ENCODE measurements around the gene B3GNT2. TPM values are rescaled to one million over a fixed set of nuclear protein-coding genes. Genes with fewer than 3 reads are reported as not detected.
A peak's percentile ranks its signal among the peaks of the same experiment; 100 is the strongest.

B3GNT2 gene
- total and polyA plus RNA-seq, 2 experiments from 2014 or later, result 8.9 to 15.9 TPM

DNA sequence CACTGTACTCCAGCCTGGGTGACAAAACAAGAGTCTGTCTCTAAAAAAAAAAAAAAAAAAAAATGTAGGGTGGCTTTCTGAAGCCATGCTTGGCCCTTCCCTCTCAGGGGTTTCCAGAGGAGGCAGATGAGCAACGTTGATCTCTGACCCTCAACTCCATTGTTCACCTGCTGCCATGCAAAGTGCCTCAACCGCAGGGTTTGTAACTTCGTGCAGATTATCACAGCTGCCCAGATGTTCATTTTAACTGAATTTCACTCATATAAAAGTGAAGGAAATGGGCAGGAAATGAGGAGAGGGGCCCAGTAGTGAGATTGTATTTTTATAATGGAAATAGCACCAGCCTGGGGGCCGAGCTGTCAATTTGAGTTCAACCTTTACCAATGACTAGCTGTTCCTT, 14.9 kb upstream of the B3GNT2 start:
- Histone ChIP-seq H3K36me3 (no peaks in the 10 kb centered on the region), H3K27me3 (no peaks in the 10 kb centered on the region), H3K9me3 (ENCODE audit: low read depth) (no peaks in the 10 kb centered on the region), H3K27ac (no peak overlapping the region), H3K4me1 (ENCODE audit: low read depth) (peaks cover 12% of the 10 kb centered on the region), H3K4me3 (no peak overlapping the region)
- TF ChIP-seq, protein P1, sequence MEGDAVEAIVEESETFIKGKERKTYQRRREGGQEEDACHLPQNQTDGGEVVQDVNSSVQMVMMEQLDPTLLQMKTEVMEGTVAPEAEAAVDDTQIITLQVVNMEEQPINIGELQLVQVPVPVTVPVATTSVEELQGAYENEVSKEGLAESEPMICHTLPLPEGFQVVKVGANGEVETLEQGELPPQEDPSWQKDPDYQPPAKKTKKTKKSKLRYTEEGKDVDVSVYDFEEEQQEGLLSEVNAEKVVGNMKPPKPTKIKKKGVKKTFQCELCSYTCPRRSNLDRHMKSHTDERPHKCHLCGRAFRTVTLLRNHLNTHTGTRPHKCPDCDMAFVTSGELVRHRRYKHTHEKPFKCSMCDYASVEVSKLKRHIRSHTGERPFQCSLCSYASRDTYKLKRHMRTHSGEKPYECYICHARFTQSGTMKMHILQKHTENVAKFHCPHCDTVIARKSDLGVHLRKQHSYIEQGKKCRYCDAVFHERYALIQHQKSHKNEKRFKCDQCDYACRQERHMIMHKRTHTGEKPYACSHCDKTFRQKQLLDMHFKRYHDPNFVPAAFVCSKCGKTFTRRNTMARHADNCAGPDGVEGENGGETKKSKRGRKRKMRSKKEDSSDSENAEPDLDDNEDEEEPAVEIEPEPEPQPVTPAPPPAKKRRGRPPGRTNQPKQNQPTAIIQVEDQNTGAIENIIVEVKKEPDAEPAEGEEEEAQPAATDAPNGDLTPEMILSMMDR (IDR thresholded peaks at IDR 0.05; ENCODE audit: low read depth, low read length), result no peak
- DNase-seq (ENCODE audit: low read depth in 1 of 2, low spot score in 1 of 2), result no peak

DNA sequence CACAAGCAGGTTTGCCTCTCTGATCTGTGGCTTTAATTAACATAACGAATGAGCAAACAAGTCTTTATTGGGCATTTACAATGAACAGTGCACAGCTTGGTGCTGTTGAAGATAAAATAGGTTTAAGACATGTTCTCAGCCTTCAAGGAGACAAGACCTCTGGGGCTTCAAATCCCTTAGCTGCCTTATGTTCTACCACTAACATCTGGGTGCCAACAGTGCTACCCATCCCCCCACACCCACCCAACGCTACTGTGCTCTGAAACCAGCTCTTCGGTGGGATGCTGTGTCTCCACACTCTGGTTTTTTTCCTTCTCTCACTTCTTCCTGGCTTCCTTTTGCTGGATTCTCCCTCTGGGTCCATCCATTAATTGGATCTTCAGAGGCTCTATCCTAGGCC, 14.1 kb upstream of the B3GNT2 start:
- DNase-seq (ENCODE audit: low read depth in 1 of 2, low spot score in 1 of 2), result no peak
- Histone ChIP-seq H3K9me3 (ENCODE audit: low read depth) (no peaks in the 10 kb centered on the region), H3K4me3 (no peak overlapping the region), H3K4me1 (ENCODE audit: low read depth) (peaks cover 9% of the 10 kb centered on the region), H3K27me3 (no peaks in the 10 kb centered on the region), H3K27ac (no peak overlapping the region), H3K36me3 (no peaks in the 10 kb centered on the region)
- TF ChIP-seq, protein P1 (IDR thresholded peaks at IDR 0.05; ENCODE audit: low read depth, low read length), result no peak

DNA sequence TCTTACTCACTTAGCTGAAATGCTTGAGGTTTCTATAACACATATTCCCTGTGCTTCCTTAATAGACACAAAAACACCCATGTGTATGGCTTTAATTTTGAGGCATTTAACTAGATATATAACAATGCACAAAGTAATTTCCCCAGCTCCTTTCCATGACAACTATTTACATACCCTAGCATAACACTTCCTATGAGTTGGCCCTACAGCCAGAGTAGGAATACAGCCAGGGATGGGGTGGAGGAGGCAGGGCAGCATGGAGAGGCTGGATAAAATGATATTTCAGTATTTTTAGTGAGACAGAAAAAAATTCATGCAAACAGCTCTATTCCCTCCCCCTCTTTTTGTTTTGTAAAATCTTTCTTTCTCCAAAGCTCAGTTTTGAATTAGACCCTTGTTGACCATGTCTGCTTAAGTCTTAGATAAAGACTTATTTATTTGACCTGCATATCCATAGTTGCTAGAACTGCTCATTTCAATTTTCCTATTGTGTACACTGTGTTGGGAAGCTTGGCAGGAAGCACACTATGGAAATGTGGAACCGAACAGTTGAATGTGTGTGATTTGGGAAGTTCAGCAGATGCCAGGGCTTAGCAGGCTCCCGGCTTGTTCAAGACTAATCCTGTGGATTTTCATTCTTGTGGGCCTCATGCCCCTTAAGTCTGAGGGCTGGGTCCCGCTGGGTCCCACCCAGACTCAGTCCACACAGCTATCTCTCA, 11.2 kb upstream of the B3GNT2 start:
- Histone ChIP-seq H3K27ac (no peak overlapping the region), H3K4me1 (ENCODE audit: low read depth) (no peaks in the 10 kb centered on the region), H3K9me3 (ENCODE audit: low read depth) (no peaks in the 10 kb centered on the region), H3K4me3 (no peak overlapping the region), H3K36me3 (no peaks in the 10 kb centered on the region), H3K27me3 (no peaks in the 10 kb centered on the region)
- no peak for DNase-seq (ENCODE audit: low read depth in 1 of 2, low spot score in 1 of 2)
- TF ChIP-seq, protein P1 (IDR thresholded peaks at IDR 0.05; ENCODE audit: low read depth, low read length), result no peak

DNA sequence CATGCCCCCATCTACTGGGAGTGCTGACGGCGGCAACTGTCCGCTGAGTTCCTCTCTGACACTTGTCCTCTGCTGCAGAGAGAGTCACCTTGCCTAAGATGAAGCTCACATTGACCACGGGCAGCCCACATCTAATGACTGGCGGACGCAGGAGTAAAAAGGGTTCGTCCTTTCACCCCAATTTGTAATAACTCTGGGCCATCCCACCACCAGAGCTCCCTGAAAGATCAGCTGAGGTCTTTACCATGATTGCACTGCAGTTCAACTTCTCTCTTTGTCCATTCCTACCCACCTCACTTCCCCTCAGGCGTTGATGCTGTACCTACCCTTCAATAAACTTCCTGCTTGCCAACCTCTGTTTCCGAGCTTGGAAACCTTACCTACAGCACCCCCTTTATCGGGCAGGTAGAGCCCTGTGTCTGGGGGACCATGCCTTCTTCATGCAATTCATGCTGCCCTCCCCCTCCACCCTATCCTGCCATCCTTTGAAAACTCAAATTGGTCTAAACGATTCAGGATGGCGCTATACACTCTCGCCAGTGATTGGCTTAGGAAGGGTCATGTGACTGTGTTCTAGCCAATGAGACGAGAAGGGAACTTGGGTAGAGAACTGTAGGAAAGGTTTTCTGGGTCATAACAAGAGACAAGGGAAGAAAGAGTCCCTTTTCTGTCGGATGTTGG, 10.3 kb upstream of the B3GNT2 start:
- TF ChIP-seq, protein P1 (IDR thresholded peaks at IDR 0.05; ENCODE audit: low read depth, low read length), result no peak
- H3K4me1 ChIP-seq (ENCODE audit: low read depth), result no peaks in the 10 kb centered on the region
- no peaks in the 10 kb centered on the region for H3K27me3 ChIP-seq
- no peaks in the 10 kb centered on the region for H3K9me3 ChIP-seq (ENCODE audit: low read depth)
- H3K36me3 ChIP-seq, result no peaks in the 10 kb centered on the region
- no peak for DNase-seq (ENCODE audit: low read depth in 1 of 2, low spot score in 1 of 2)
- no peak overlapping the region for H3K4me3 ChIP-seq
- H3K27ac ChIP-seq, result no peak overlapping the region

DNA sequence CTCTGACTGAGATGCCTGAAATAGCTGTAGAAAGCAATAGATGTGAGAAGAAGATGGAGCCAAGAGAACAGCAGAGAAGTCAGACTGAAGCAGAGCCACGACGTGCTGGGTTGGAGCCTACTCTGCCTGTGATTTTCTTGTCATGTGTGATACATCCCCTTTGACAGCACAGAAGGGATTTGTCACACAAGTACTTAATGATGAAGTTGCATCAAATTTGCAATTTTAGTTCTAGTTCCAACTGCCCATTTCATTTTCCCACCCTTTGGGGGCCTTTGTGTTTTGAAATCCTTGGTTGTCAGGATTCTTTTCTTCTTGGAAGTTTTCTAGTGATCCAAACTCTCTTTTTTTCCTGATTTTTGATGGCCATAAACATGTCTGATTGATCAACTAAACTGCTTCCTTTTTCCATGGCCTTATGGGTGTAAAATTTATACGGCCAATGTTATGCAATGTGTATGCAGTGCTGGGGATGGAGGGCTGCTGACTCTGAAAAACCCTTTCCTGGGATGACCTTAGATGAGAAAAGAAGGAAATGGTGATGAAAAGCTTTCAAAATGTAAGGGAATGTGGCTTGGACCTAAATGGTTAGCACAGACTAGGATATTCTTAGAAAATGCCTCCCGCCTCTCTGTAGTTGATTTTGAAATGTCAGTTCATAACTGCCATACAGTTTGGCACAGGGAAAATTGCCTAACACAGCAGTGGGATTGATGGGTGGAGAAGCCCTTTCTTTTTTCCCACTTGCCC, 9.6 kb upstream of the B3GNT2 start:
- Histone ChIP-seq H3K9me3 (ENCODE audit: low read depth) (no peaks in the 10 kb centered on the region), H3K4me3 (no peak overlapping the region), H3K27ac (no peak overlapping the region), H3K4me1 (ENCODE audit: low read depth) (no peaks in the 10 kb centered on the region), H3K27me3 (no peaks in the 10 kb centered on the region), H3K36me3 (no peaks in the 10 kb centered on the region)
- peak in 1 of 2 donors; percentile 27 for DNase-seq (ENCODE audit: low read depth in 1 of 2, low spot score in 1 of 2)
- TF ChIP-seq, protein P1 (IDR thresholded peaks at IDR 0.05; ENCODE audit: low read depth, low read length), result no peak
